ENCODE data around the gene PCGF3. TPM values are rescaled to one million over a fixed set of nuclear protein-coding genes. Genes with fewer than 3 reads are reported as not detected.
"Not testable (repeated sequence)": the region's sequence is repeated elsewhere in the genome, so short reads cannot be mapped to it uniquely, and the experiment has no call there.

PCGF3 gene
- total and polyA plus RNA-seq, 4 donors, result 11.0 to 23.3 (median 14.3) TPM

GRCh38 chr4:730511-730910, 24.9 kb downstream of the PCGF3 start:
- H3K4me3 ChIP-seq (ENCODE audit: low read depth in 1 of 3, low read length in 3 of 3), result no peak overlapping the region
- H3K9ac ChIP-seq (ENCODE audit: low read depth in 1 of 2, low read length in 2 of 2), result no peak overlapping the region
- H3K4me1 ChIP-seq (ENCODE audit: control insufficient read depth in 4 of 4, insufficient read depth in 4 of 4, low read length in 3 of 4), result no peaks in the 10 kb centered on the region
- H3K27me3 ChIP-seq (ENCODE audit: control insufficient read depth in 4 of 4, insufficient read depth in 4 of 4, low read length in 3 of 4), result no peaks in the 10 kb centered on the region
- H3K9me3 ChIP-seq (ENCODE audit: control insufficient read depth in 4 of 4, low read length in 3 of 4), result no peaks in the 10 kb centered on the region
- no peak for DNase-seq (ENCODE audit: low spot score)
- 98% methylated on average over 27 of the region's 27 CpGs for WGBS
- peaks cover 15 to 37% (median 22%) of the 10 kb centered on the region in 4 donors for H3K36me3 ChIP-seq (ENCODE audit: control insufficient read depth in 4 of 4, insufficient read depth in 3 of 4, low read depth in 1 of 4, low read length in 3 of 4)
- no peak overlapping the region for H3K27ac ChIP-seq (ENCODE audit: low read depth in 1 of 2, low read length in 2 of 2)
- TF ChIP-seq ZBTB33 (IDR thresholded peaks at IDR 0.05), result no peak
- no peak for TF ChIP-seq TAF1 (conservative IDR thresholded peaks at IDR 0.05)
- TF ChIP-seq RAD21 (IDR thresholded peaks at IDR 0.05), result no peak
- no peak for TF ChIP-seq YY1 (IDR thresholded peaks at IDR 0.05)

DNA sequence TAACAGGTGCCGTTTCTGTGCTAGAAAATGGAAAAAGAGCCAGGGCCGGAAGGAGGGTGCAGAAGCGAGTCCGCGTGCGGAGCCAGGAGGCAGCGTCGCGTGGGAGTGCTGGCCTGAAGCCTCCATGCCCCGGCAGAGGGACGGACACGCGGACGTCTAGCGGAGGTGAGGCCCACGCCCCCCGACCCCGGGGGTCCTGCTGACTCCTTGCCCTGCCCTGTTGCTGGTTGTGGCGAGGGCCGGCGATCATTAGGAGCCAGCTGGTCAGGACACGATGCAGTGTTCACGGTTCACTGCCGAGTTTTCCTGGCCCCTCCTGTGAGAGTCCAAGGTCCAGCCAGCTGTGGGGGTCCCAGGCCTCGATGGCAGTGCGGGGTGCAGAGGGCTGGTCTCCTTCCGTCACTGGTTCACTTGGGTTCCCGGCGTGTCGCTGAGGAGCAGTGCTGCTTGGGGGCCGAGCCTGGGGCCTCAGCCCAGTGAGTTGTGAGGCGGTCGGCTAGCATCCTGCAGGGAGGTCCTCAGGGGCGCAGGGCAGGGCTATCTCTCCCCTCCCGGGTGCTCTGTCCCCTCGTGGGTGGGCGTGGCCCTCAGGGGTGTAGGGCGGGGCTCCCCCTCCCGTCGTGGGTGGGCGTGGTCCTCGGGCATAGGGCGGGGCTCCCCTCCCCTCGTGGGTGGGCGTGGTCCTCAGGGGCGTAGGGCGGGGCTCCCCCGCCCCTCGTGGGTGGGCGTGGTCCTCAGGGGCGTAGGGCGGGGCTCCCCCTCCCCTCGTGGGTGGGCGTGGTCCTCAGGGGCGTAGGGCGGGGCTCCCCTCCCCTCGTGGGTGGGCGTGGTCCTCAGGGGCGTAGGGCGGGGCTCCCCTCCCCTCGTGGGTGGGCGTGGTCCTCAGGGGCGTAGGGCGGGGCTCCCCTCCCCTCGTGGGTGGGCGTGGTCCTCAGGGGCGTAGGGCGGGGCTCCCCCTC, 25.6 kb downstream of the PCGF3 start:
- WGBS, result 94% methylated on average over 57 of the region's 68 CpGs
- H3K36me3 ChIP-seq (ENCODE audit: control insufficient read depth in 4 of 4, insufficient read depth in 3 of 4, low read depth in 1 of 4, low read length in 3 of 4), result peaks cover 17 to 42% (median 25%) of the 10 kb centered on the region in 4 donors
- not testable (repeated sequence) for DNase-seq (ENCODE audit: low spot score)

GRCh38 chr4:731954-732353, 26.3 kb downstream of the PCGF3 start:
- WGBS, result 81% methylated on average over 27 of the region's 27 CpGs

More for the DNA sequence above, 25.6 kb downstream of the PCGF3 start:
- H3K9me3 ChIP-seq (ENCODE audit: control insufficient read depth in 4 of 4, low read length in 3 of 4); H3K4me1 ChIP-seq (ENCODE audit: control insufficient read depth in 4 of 4, insufficient read depth in 4 of 4, low read length in 3 of 4); H3K4me3 ChIP-seq (ENCODE audit: low read depth in 1 of 3, low read length in 3 of 3); H3K27ac ChIP-seq (ENCODE audit: low read depth in 1 of 2, low read length in 2 of 2); H3K27me3 ChIP-seq (ENCODE audit: control insufficient read depth in 4 of 4, insufficient read depth in 4 of 4, low read length in 3 of 4); H3K9ac ChIP-seq (ENCODE audit: low read depth in 1 of 2, low read length in 2 of 2): not testable (repeated sequence)

DNA sequence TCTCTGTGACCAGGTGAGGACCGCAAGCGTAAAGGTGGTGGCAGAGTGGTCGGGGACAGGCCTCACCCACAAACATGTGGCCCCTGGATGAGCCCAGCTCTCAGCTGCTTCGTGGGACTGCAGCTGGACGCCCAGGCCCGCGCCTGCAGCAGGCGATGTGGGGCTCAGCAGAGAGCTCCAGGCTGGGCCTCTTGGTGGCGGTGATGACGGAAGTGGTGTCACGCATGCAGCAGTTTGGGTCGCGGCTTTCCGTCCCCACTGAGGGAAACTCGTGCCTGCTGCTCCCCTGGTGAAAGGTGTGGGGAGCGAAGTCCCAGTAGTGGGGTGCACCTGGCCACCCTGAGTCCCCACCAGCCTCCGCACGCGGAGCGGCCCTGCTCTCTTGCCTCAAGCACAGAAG, 26.9 kb downstream of the PCGF3 start:
- Histone ChIP-seq H3K36me3 (ENCODE audit: control insufficient read depth in 4 of 4, insufficient read depth in 3 of 4, low read depth in 1 of 4, low read length in 3 of 4) (peaks cover 21 to 49% (median 31%) of the 10 kb centered on the region in 4 donors), H3K27me3 (ENCODE audit: control insufficient read depth in 4 of 4, insufficient read depth in 4 of 4, low read length in 3 of 4) (no peaks in the 10 kb centered on the region), H3K9me3 (ENCODE audit: control insufficient read depth in 4 of 4, low read length in 3 of 4) (no peaks in the 10 kb centered on the region), H3K4me1 (ENCODE audit: control insufficient read depth in 4 of 4, insufficient read depth in 4 of 4, low read length in 3 of 4) (no peaks in the 10 kb centered on the region), H3K27ac (ENCODE audit: low read depth in 1 of 2, low read length in 2 of 2) (no peak overlapping the region), H3K9ac (ENCODE audit: low read depth in 1 of 2, low read length in 2 of 2) (no peak overlapping the region), H3K4me3 (ENCODE audit: low read depth in 1 of 3, low read length in 3 of 3) (no peak overlapping the region)
- 96% methylated on average over 20 of the region's 20 CpGs for WGBS
- no peak for DNase-seq (ENCODE audit: low spot score)
- TF ChIP-seq TAF1 (conservative IDR thresholded peaks at IDR 0.05), result no peak
- no peak for TF ChIP-seq SP1 (IDR thresholded peaks at IDR 0.05)
- no peak for TF ChIP-seq HNF4G (IDR thresholded peaks at IDR 0.05)
- TF ChIP-seq, protein P1, sequence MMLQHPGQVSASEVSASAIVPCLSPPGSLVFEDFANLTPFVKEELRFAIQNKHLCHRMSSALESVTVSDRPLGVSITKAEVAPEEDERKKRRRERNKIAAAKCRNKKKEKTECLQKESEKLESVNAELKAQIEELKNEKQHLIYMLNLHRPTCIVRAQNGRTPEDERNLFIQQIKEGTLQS (IDR thresholded peaks at IDR 0.05), result no peak
- TF ChIP-seq FOXA2 (IDR thresholded peaks at IDR 0.05), result no peak
- no peak for TF ChIP-seq GABPA (IDR thresholded peaks at IDR 0.05 in 1 of 2, conservative IDR thresholded peaks at IDR 0.05 in 1 of 2)
- no peak for TF ChIP-seq ZBTB33 (IDR thresholded peaks at IDR 0.05)
- TF ChIP-seq JUND (IDR thresholded peaks at IDR 0.05), result no peak
- TF ChIP-seq YY1 (IDR thresholded peaks at IDR 0.05), result no peak
- TF ChIP-seq HNF4A (conservative IDR thresholded peaks at IDR 0.05), result no peak
- TF ChIP-seq, protein P2, sequence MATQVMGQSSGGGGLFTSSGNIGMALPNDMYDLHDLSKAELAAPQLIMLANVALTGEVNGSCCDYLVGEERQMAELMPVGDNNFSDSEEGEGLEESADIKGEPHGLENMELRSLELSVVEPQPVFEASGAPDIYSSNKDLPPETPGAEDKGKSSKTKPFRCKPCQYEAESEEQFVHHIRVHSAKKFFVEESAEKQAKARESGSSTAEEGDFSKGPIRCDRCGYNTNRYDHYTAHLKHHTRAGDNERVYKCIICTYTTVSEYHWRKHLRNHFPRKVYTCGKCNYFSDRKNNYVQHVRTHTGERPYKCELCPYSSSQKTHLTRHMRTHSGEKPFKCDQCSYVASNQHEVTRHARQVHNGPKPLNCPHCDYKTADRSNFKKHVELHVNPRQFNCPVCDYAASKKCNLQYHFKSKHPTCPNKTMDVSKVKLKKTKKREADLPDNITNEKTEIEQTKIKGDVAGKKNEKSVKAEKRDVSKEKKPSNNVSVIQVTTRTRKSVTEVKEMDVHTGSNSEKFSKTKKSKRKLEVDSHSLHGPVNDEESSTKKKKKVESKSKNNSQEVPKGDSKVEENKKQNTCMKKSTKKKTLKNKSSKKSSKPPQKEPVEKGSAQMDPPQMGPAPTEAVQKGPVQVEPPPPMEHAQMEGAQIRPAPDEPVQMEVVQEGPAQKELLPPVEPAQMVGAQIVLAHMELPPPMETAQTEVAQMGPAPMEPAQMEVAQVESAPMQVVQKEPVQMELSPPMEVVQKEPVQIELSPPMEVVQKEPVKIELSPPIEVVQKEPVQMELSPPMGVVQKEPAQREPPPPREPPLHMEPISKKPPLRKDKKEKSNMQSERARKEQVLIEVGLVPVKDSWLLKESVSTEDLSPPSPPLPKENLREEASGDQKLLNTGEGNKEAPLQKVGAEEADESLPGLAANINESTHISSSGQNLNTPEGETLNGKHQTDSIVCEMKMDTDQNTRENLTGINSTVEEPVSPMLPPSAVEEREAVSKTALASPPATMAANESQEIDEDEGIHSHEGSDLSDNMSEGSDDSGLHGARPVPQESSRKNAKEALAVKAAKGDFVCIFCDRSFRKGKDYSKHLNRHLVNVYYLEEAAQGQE (IDR thresholded peaks at IDR 0.05), result no peak
- no peak for TF ChIP-seq NR2F2 (IDR thresholded peaks at IDR 0.05)
- TF ChIP-seq, protein P3, sequence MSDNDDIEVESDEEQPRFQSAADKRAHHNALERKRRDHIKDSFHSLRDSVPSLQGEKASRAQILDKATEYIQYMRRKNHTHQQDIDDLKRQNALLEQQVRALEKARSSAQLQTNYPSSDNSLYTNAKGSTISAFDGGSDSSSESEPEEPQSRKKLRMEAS (IDR thresholded peaks at IDR 0.05), result no peak

More at GRCh38 chr4:731954-732353, 26.3 kb downstream of the PCGF3 start:
- H3K36me3 ChIP-seq (ENCODE audit: control insufficient read depth in 4 of 4, insufficient read depth in 3 of 4, low read depth in 1 of 4, low read length in 3 of 4), result peaks cover 17 to 45% (median 29%) of the 10 kb centered on the region in 4 donors
- not testable (repeated sequence) for H3K27ac ChIP-seq (ENCODE audit: low read depth in 1 of 2, low read length in 2 of 2); H3K27me3 ChIP-seq (ENCODE audit: control insufficient read depth in 4 of 4, insufficient read depth in 4 of 4, low read length in 3 of 4); DNase-seq (ENCODE audit: low spot score); H3K4me3 ChIP-seq (ENCODE audit: low read depth in 1 of 3, low read length in 3 of 3); H3K9ac ChIP-seq (ENCODE audit: low read depth in 1 of 2, low read length in 2 of 2); H3K9me3 ChIP-seq (ENCODE audit: control insufficient read depth in 4 of 4, low read length in 3 of 4); H3K4me1 ChIP-seq (ENCODE audit: control insufficient read depth in 4 of 4, insufficient read depth in 4 of 4, low read length in 3 of 4)
